GM23338 (cell line): Measurements from ENCODE around the gene ASB2. TPM values are rescaled to one million over a fixed set of nuclear protein-coding genes. Genes with fewer than 3 reads are reported as not detected.

Source experiments
- ATAC-seq: fragments of 200-7000 bp; cut with Tn5 transposase; 3 replicates; pipeline ENCODE4 v1.9.1; 2020
- DNase-seq: peaks from one replicate; pipeline ENCODE4 v3.0.0-alpha.2; 2015; ENCODE audit warnings: low spot score
- H2AFZ ChIP-seq: fragments of 200-600 bp; sonication (generic); 2 replicates; pipeline ENCODE4 v1.8.0; 2016; ENCODE audit warnings: antibody characterized with exemption, mild to moderate bottlenecking, moderate library complexity
- H3F3A ChIP-seq: fragments of 200-600 bp; sonication (generic); replicated peaks from 2 replicates; pipeline ENCODE4 v1.8.0; 2017; ENCODE audit warnings: antibody characterized with exemption, mixed run types, low read depth
- H3K27ac ChIP-seq: fragments of 200-600 bp; sonication (generic); 2 replicates; pipeline ENCODE4 v1.6.1; 2016; ENCODE audit warnings: low read depth
- H3K27me3 ChIP-seq: fragments of 200-600 bp; sonication (generic); 2 replicates; pipeline ENCODE4 v1.8.0; 2016; ENCODE audit warnings: mild to moderate bottlenecking, mixed run types, moderate library complexity; ENCODE audit not compliant: insufficient read depth
- H3K36me3 ChIP-seq: fragments of 200-600 bp; sonication (generic); 2 replicates; pipeline ENCODE4 v1.8.0; 2016; ENCODE audit warnings: mild to moderate bottlenecking; ENCODE audit not compliant: insufficient read depth
- H3K4me1 ChIP-seq: fragments of 200-600 bp; sonication (generic); 2 replicates; pipeline ENCODE4 v1.8.0; 2016; ENCODE audit warnings: mild to moderate bottlenecking, moderate library complexity; ENCODE audit not compliant: insufficient read depth
- H3K4me2 ChIP-seq: fragments of 200-600 bp; sonication (generic); 2 replicates; pipeline ENCODE4 v1.7.1; 2017; ENCODE audit warnings: mixed run types
- H3K4me3 ChIP-seq: fragments of 200-600 bp; sonication (generic); 2 replicates; pipeline ENCODE4 v1.6.1; 2016; ENCODE audit warnings: mixed run types
- H3K79me2 ChIP-seq: fragments of 200-600 bp; sonication (generic); replicated peaks from 2 replicates; pipeline ENCODE4 v1.8.0; 2017; ENCODE audit warnings: mild to moderate bottlenecking; ENCODE audit not compliant: insufficient read depth
- H3K9me2 ChIP-seq: fragments of 200-600 bp; sonication (generic); 2 replicates; pipeline ENCODE4 v1.8.0; 2017; ENCODE audit not compliant: insufficient read depth
- H4K20me1 ChIP-seq: fragments of 200-600 bp; sonication (generic); replicated peaks from 2 replicates; pipeline ENCODE4 v1.8.0; 2017; ENCODE audit warnings: mild to moderate bottlenecking; ENCODE audit not compliant: insufficient read depth
- H3K27ac Mint-ChIP-seq: 2 replicates; pipeline ENCODE4 v1.8.0; 2020; ENCODE audit warnings: inconsistent platforms, mild to moderate bottlenecking, moderate library complexity, mixed read lengths
- H3K27me3 Mint-ChIP-seq: 3 replicates; pipeline ENCODE4 v1.8.0; 2022; ENCODE audit warnings: low read depth, mild to moderate bottlenecking, moderate library complexity, mixed read lengths, inconsistent platforms; ENCODE audit not compliant: insufficient read depth, poor library complexity
- H3K36me3 Mint-ChIP-seq: 3 replicates; pipeline ENCODE4 v1.8.0; 2021; ENCODE audit warnings: low read depth, mild to moderate bottlenecking, inconsistent platforms, moderate library complexity, mixed read lengths
- H3K4me1 Mint-ChIP-seq: 3 replicates; pipeline ENCODE4 v1.8.0; 2020; ENCODE audit warnings: mild to moderate bottlenecking, inconsistent platforms, mixed read lengths
- H3K4me3 Mint-ChIP-seq: 3 replicates; pipeline ENCODE4 v1.8.0; 2021; ENCODE audit warnings: moderate library complexity, mild to moderate bottlenecking, inconsistent platforms, mixed read lengths
- H3K9me3 Mint-ChIP-seq: 3 replicates; pipeline ENCODE4 v1.8.0; 2020; ENCODE audit warnings: moderate library complexity, mild to moderate bottlenecking, inconsistent platforms, mixed read lengths
- CREB1 ChIP-seq: fragments of 250-450 bp; sonication (Bioruptor Pico); IDR thresholded peaks from 2 replicates; pipeline ENCODE4 v1.5.0; 2020; ENCODE audit warnings: low read depth, mild to moderate bottlenecking, moderate library complexity
- CTCF ChIP-seq, 2 experiments: fragments of 200-600 bp in 1 of 2; sonication (generic) in 1 of 2; conservative IDR thresholded peaks; 2 replicates each; pipeline versions ENCODE4 v1.5.1 to v1.6.1; 2016 to 2017; ENCODE audit warnings: antibody characterized with exemption in 2 of 2, low read depth in 2 of 2, mild to moderate bottlenecking in 2 of 2, moderate library complexity in 1 of 2
- ETS1 ChIP-seq: IDR thresholded peaks from 2 replicates; pipeline ENCODE4 v1.6.1; 2016; ENCODE audit warnings: antibody characterized with exemption
- EZH2 ChIP-seq: fragments of 200-600 bp; sonication (generic); IDR thresholded peaks from one replicate; pipeline ENCODE4 v1.8.0; 2017; ENCODE audit warnings: antibody characterized with exemption, mild to moderate bottlenecking, low read depth; ENCODE audit not compliant: unreplicated experiment
- JUNB ChIP-seq: IDR thresholded peaks from one replicate; pipeline ENCODE4 v1.6.1; 2016; ENCODE audit warnings: antibody characterized with exemption; ENCODE audit not compliant: unreplicated experiment
- NANOG ChIP-seq: IDR thresholded peaks from 2 replicates; pipeline ENCODE4 v1.6.1; 2016; ENCODE audit warnings: antibody characterized with exemption, borderline replicate concordance
- STAT1 ChIP-seq: IDR thresholded peaks from one replicate; pipeline ENCODE4 v1.6.1; 2016; ENCODE audit warnings: antibody characterized with exemption; ENCODE audit not compliant: unreplicated experiment
- ZNF331 ChIP-seq: fragments of 250-450 bp; sonication (Bioruptor Pico); IDR thresholded peaks from 2 replicates; pipeline ENCODE4 v1.5.0; 2020; ENCODE audit warnings: low read depth, mild to moderate bottlenecking, moderate library complexity
- polyA plus RNA-seq: library from polyadenylated mRNA; unstranded; fragments of >200 nt; fragmentation: Nextera tagmentation; extraction: Ambion mirVana; gene quantifications from 2 replicates; pipeline ENCODE4 v1.2.1, GENCODE V29; 2016
- total RNA-seq: library from RNA; depleted of rRNA; stranded (reverse); fragments of >200 nt; shearing (Covaris generic); gene quantifications from 2 replicates; pipeline ENCODE4 v1.2.3, GENCODE V29; 2014

Gene ASB2
- total and polyA plus RNA-seq, 2 experiments from 2014 or later, result 1.2 to 1.7 TPM

GRCh38 chr14:93994919-93995682 lies 18.7 kb upstream of the ASB2 start:
- Histone ChIP-seq H4K20me1 (no peaks in the 10 kb centered on the region), H3K79me2 (no peaks in the 10 kb centered on the region), H2AFZ (peak overlapping the region; percentile 87), H3K9me2 (no peaks in the 10 kb centered on the region), H3K27ac (no peak overlapping the region), H3K27me3 (no peaks in the 10 kb centered on the region), H3K4me1 (no peaks in the 10 kb centered on the region), H3K36me3 (no peaks in the 10 kb centered on the region), H3K4me2 (no peak overlapping the region), H3F3A (no peaks in the 10 kb centered on the region), H3K4me3 (no peak overlapping the region)
- Mint-ChIP-seq H3K27ac (no peak overlapping the region), H3K4me3 (no peak overlapping the region), H3K36me3 (no peaks in the 10 kb centered on the region; the same call in 2 of the 3 replicates), H3K4me1 (peaks cover 6% of the 10 kb centered on the region), H3K9me3 (no peaks in the 10 kb centered on the region), H3K27me3 (peaks cover 9% of the 10 kb centered on the region)
- DNase-seq (peak; percentile 67), ATAC-seq (peak; percentile 75)
- no peak for TF ChIP-seq JUNB
- TF ChIP-seq EZH2, result no peak
- TF ChIP-seq NANOG, result no peak

- H3K4me3 Mint-ChIP-seq, result no peak overlapping the region
- no peak for ATAC-seq
- TF ChIP-seq ETS1 (no peak), EZH2 (no peak), ZNF331 (CRISPR knock-in tag) (no peak)
These were observed 17.0 kb upstream of the ASB2 start for GRCh38 chr14:93993382-93993781.

GRCh38 chr14:93991649-93992048 lies 15.3 kb upstream of the ASB2 start:
- Mint-ChIP-seq H3K9me3 (no peaks in the 10 kb centered on the region), H3K36me3 (no peaks in the 10 kb centered on the region; the same call in 2 of the 3 replicates), H3K4me1 (peaks cover 10% of the 10 kb centered on the region), H3K27me3 (peaks cover 14% of the 10 kb centered on the region), H3K27ac (no peak overlapping the region), H3K4me3 (no peak overlapping the region)
- Histone ChIP-seq H3K9me2 (no peaks in the 10 kb centered on the region), H2AFZ (no peak overlapping the region), H3K4me2 (no peak overlapping the region), H3K27me3 (no peaks in the 10 kb centered on the region), H3K79me2 (no peaks in the 10 kb centered on the region), H4K20me1 (no peaks in the 10 kb centered on the region), H3K4me1 (no peaks in the 10 kb centered on the region), H3K4me3 (no peak overlapping the region), H3K36me3 (no peaks in the 10 kb centered on the region), H3F3A (no peaks in the 10 kb centered on the region), H3K27ac (no peak overlapping the region)
- DNase-seq, result no peak
- ATAC-seq, result no peak
- TF ChIP-seq CTCF (conservative IDR thresholded peaks at IDR 0.05; ENCODE audit: low read depth in 2 of 2), result no peak
- TF ChIP-seq STAT1, result no peak
- no peak for TF ChIP-seq CREB1 (CRISPR knock-in tag)

More at GRCh38 chr14:93993382-93993781, 17.0 kb upstream of the ASB2 start:
- Mint-ChIP-seq H3K27ac (no peak overlapping the region), H3K36me3 (no peaks in the 10 kb centered on the region; the same call in 2 of the 3 replicates), H3K4me1 (peaks cover 6% of the 10 kb centered on the region), H3K9me3 (no peaks in the 10 kb centered on the region), H3K27me3 (peaks cover 15% of the 10 kb centered on the region)
- Histone ChIP-seq H4K20me1 (no peaks in the 10 kb centered on the region), H3K36me3 (no peaks in the 10 kb centered on the region), H3K4me3 (no peak overlapping the region), H3K27me3 (no peaks in the 10 kb centered on the region), H3K9me2 (no peaks in the 10 kb centered on the region), H2AFZ (no peak overlapping the region), H3K79me2 (no peaks in the 10 kb centered on the region), H3F3A (no peaks in the 10 kb centered on the region), H3K4me1 (no peaks in the 10 kb centered on the region), H3K27ac (no peak overlapping the region), H3K4me2 (no peak overlapping the region)
- no peak for DNase-seq
